NCI-H82 treated with DMSO at 0.1 percent for 48 hours (cell line): Measurements from ENCODE around the gene PITPNM2.

Experiments used
- DNase-seq: peaks from one replicate; lab custom pipeline; 2025; ENCODE audit not compliant: unreplicated experiment; lab: John Stamatoyannopoulos, UW

The PITPNM2 gene

GRCh38 chr12:123150744-123151456 lies at the start of gene PITPNM2:
PITPNM2 (minus strand) TSS chr12:123151090; CDS start chr12:123034590, 116,500 bp downstream.
- DNase-seq, result no peak

- DNase-seq, result no peak
Measured at GRCh38 chr12:123200414-123200813, 49.5 kb upstream of the PITPNM2 start.

- no peak for DNase-seq
Measured at GRCh38 chr12:123199936-123200335, 49.0 kb upstream of the PITPNM2 start.

GRCh38 chr12:123187637-123188036 lies 36.7 kb upstream of the PITPNM2 start:
- no peak for DNase-seq

GRCh38 chr12:123180171-123180570 lies 29.3 kb upstream of the PITPNM2 start:
- DNase-seq, result no peak

GRCh38 chr12:123171967-123172366 lies 21.1 kb upstream of the PITPNM2 start:
- no peak for DNase-seq

GRCh38 chr12:123167329-123167728 lies 16.4 kb upstream of the PITPNM2 start:
- DNase-seq, result no peak

GRCh38 chr12:123165537-123165936 lies 14.6 kb upstream of the PITPNM2 start:
- DNase-seq, result no peak

GRCh38 chr12:123164710-123165261 lies 13.9 kb upstream of the PITPNM2 start:
- DNase-seq, result no peak

- DNase-seq, result no peak
Measured at GRCh38 chr12:123164222-123164621, 13.3 kb upstream of the PITPNM2 start.

GRCh38 chr12:123163227-123163626 lies 12.3 kb upstream of the PITPNM2 start:
- DNase-seq, result no peak

- DNase-seq, result no peak
Measured at GRCh38 chr12:123160801-123161487, 10.1 kb upstream of the PITPNM2 start.

GRCh38 chr12:123153906-123154305 lies 3.0 kb upstream of the PITPNM2 start:
- no peak for DNase-seq

- DNase-seq, result no peak
Measured at GRCh38 chr12:123152833-123153232, 1.9 kb upstream of the PITPNM2 start.

GRCh38 chr12:123151457-123152454 lies 866 bp upstream of the PITPNM2 start:
- DNase-seq, result peak; percentile 73

- DNase-seq, result no peak
Measured at GRCh38 chr12:123150275-123150743, 581 bp downstream of the PITPNM2 start.

GRCh38 chr12:123149501-123150274 lies 1.2 kb downstream of the PITPNM2 start:
- no peak for DNase-seq

GRCh38 chr12:123149088-123149487 lies 1.8 kb downstream of the PITPNM2 start:
- DNase-seq, result no peak

- no peak for DNase-seq
Measured at GRCh38 chr12:123148655-123149054, 2.2 kb downstream of the PITPNM2 start.

- DNase-seq, result peak; percentile 31
Measured at GRCh38 chr12:123148223-123148622, 2.7 kb downstream of the PITPNM2 start.
